A204.1 (cell line): ENCODE results near the gene ICA1L.

Experiments used
- FAIRE-seq: peaks from 2 replicates; lab custom pipeline; 2012; peaks lifted over from hg19 to GRCh38; lab: Jason Lieb, UNC

Gene ICA1L

GRCh38 chr2:202782940-202783558 lies 88.5 kb downstream of the ICA1L start:
- no peak for FAIRE-seq

- no peak for FAIRE-seq
Observed at GRCh38 chr2:202780514-202781021, 91.0 kb downstream of the ICA1L start.

- no peak for FAIRE-seq
Observed at GRCh38 chr2:202778217-202778616, 93.3 kb downstream of the ICA1L start.

GRCh38 chr2:202774104-202774503 lies 97.5 kb downstream of the ICA1L start:
- FAIRE-seq, result no peak

GRCh38 chr2:202773301-202773973 lies 98.1 kb downstream of the ICA1L start:
- no peak for FAIRE-seq

GRCh38 chr2:202771741-202772460 lies 99.7 kb downstream of the ICA1L start:
- FAIRE-seq, result no peak

- no peak for FAIRE-seq
Observed at GRCh38 chr2:202771336-202771735, 100.2 kb downstream of the ICA1L start.

- no peak for FAIRE-seq
Observed at GRCh38 chr2:202769201-202769600, 102.4 kb downstream of the ICA1L start.

- no peak for FAIRE-seq
Observed at GRCh38 chr2:202768273-202768672, 103.3 kb downstream of the ICA1L start.

- FAIRE-seq, result no peak
Observed at GRCh38 chr2:202765436-202765835, 106.1 kb downstream of the ICA1L start.

- no peak for FAIRE-seq
Observed at GRCh38 chr2:202764991-202765390, 106.6 kb downstream of the ICA1L start.

GRCh38 chr2:202763916-202764315 lies 107.7 kb downstream of the ICA1L start:
- no peak for FAIRE-seq

GRCh38 chr2:202762556-202762955 lies 109.0 kb downstream of the ICA1L start:
- FAIRE-seq, result no peak

- FAIRE-seq, result no peak
Observed at GRCh38 chr2:202760848-202761247, 110.7 kb downstream of the ICA1L start.

- no peak for FAIRE-seq
Observed at GRCh38 chr2:202758604-202759003, 113.0 kb downstream of the ICA1L start.

GRCh38 chr2:202758128-202758527 lies 113.4 kb downstream of the ICA1L start:
- no peak for FAIRE-seq

GRCh38 chr2:202757339-202757738 lies 114.2 kb downstream of the ICA1L start:
- FAIRE-seq, result no peak

GRCh38 chr2:202756598-202756997 lies 115.0 kb downstream of the ICA1L start:
- no peak for FAIRE-seq

- no peak for FAIRE-seq
Observed at GRCh38 chr2:202754936-202755335, 116.6 kb downstream of the ICA1L start.

GRCh38 chr2:202752071-202752470 lies 119.5 kb downstream of the ICA1L start:
- no peak for FAIRE-seq

GRCh38 chr2:202750763-202751427 lies 120.7 kb downstream of the ICA1L start:
- FAIRE-seq, result no peak

GRCh38 chr2:202749477-202749876 lies 122.1 kb downstream of the ICA1L start:
- FAIRE-seq, result no peak

- FAIRE-seq, result no peak
Observed at GRCh38 chr2:202743613-202744012, 128.0 kb downstream of the ICA1L start.
